Occipital lobe (tissue), 2 donors: Measurements from ENCODE around the gene NUP205. TPM values are rescaled to one million over a fixed set of nuclear protein-coding genes. Genes with fewer than 3 reads are reported as not detected.

Source experiments
- DNase-seq: peaks from one replicate; lab custom pipeline; 2025; lab: John Stamatoyannopoulos, UW
- total RNA-seq: library from RNA; depleted of rRNA; stranded (reverse); fragments of >200 nt; gene quantifications from one replicate; pipeline ENCODE4 v1.2.3, GENCODE V29; 2014

NUP205 gene
- total RNA-seq, 1 donor from 2014 or later = 58.0 TPM

DNA sequence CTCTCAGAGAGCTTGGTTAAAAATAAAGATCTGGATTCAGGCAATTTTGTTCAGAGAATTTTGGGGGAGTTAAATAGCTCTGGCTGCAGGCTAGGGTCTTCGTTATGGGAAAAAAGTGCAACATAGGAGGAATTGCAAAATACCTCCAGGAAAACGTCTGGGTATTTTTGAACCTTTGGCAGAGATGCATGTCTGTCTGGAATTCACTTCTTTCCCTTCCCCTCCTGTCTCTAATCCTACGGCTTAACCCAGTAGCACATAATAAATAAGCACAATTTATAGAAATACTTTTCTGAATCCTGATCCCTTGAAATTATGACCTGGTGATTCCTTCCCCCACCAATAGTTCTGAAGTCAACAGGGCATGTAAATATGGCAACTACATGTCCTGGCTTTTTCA lies 19.3 kb upstream of the NUP205 start:
- DNase-seq = no peak

DNA sequence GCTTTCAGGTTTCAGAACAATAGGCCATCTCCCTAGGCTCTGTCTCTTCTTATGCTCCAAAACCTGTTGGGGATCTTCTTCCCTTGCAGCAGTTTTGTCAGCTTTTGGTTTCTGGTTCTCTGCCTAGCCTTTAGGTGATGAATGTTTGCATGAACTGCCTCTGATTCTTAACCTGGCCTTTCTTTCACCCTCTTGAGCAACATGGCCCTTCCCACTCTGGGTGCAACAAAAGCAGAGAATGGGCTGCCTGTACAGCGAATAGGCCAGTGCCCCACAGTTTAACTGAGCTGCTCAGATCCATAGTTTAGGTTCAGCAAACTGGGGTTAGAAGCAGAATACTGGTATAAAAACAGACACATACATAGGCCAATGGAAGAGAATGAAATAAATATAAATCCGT lies 18.1 kb upstream of the NUP205 start:
- no peak for DNase-seq

DNA sequence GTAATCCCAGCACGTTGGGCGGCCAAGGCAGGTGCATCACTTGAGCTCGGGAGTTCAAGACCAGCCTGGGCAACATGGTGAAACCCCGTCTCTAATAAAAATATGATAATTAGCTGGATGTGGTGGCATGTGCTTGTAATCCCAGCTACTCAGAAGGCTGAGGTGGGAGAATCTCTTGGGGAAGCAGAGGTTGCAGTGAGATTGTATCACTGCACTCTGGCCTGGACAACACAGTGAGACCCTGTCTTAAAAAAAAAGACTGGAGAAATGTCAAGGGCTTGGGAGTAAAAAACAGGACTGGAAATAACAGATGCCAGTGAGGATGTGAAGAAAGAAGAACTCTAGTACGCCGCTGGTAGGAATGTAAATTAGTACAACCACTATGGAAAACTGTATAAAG lies 16.7 kb upstream of the NUP205 start:
- DNase-seq = no peak

DNA sequence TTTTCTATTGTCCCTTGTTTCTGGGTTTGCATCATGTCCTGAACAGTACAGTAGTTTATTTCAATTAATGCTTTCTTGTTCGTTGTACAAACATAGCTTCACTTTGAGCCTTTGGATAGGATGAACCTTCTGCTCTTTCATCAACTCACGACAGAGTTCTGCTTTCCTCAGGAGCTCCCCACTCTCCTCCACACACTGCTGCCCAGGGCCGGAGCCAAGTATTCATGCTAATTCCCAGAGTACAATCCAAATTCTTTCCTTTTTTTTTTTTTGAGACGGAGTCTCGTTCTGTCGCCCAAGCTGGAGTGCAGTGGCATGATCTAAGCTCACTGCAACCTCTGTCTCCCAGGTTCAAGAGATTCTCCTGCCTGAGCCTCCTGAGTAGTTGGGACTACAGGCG lies 7.5 kb upstream of the NUP205 start:
- DNase-seq = no peak

DNA sequence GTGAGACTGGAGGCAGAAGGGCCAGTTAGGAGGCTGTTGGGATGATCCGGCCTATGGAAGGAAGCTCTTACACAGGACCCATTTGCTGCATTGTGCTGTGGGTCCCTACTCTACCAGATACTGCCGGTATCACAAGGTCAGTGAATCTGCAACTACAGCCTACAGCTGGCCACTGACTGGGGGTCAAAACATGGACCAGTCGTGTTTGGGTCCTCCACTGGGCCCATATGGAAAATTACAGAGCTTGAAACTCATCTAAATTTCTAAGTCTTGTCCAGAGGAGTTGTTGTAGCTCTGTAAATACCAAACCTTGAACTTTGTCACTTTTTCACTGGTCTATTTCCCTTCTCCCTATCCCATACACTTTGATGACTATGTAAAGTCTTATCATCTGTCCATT lies 5.6 kb upstream of the NUP205 start:
- DNase-seq = no peak

DNA sequence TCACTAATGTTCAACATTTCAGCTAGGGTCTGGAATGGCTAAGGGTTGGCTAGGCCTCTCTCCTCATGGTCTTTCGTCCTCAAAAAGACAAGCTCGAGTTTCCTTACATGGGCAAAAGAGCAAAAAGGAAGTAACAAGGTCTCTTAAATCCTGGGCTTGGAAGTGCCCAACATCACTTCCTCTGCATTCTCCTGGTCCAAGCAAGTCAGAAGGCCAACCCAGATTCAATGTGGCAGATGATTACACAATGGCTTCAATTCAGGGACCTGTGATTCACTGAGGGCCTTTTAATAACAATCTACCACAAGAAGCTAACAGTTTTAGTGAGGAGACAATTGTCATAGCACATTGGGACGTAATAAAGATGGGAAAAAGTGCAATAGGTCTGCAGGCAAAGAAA lies 4.4 kb upstream of the NUP205 start:
- no peak for DNase-seq

DNA sequence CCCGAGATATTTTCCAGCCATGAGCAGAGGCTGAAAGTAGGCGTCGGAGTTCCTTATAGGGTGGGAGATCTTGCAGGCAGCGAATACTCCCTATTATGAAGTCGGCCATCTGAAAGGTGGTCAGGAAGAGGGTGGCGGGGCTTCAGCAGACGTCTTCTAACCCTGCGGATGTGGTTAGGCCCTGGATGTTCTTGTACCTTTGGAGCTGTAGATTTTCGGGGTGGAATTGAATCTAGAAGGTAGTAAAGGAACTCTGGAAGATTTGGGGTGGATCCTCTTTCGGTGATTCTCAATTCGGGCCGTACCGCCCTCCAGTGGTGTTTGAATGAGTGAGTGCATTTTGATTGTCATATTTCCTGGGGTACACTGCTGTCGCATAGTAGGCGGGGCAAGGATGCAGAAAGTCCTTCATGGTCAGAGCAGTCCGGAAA lies 635 bp downstream of the NUP205 start:
- peak; percentile 36 for DNase-seq

DNA sequence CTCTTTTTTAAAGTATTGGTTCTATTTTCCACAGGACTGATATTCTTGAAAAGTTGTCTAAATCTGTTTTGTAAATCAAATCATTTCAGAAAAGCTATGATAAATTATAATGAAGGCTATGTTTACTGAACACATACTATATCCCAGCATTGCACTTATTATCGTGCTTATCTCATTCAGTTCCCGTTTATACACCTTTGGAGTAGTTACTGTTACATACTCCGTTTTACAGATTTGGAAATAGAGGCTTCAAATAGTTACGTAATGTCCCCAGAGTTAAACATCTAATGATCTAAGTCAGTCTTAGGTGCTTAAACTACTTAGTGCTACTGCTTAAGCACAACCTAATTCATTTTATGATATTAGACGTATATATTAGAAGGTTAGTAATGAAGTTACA lies 1.2 kb downstream of the NUP205 start:
- DNase-seq = no peak

DNA sequence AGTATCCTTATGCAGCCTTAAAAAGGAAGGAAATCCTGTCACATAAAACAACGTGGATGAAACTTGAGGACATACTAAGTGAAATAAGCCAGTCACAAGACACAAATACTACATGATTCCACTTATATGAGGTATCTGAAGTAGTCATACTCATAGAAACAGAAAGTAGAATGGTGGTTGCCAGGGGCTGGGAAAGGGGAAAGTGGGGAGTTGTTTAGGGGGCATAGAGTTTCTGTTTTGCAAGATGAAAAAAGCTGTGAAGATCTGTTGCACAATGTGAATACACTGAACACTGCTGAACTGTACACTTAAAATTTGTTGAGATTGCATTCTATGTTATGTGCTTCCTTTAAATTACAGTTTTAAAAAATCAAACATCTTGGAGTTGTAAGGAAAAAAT lies 2.9 kb downstream of the NUP205 start:
- DNase-seq = no peak

DNA sequence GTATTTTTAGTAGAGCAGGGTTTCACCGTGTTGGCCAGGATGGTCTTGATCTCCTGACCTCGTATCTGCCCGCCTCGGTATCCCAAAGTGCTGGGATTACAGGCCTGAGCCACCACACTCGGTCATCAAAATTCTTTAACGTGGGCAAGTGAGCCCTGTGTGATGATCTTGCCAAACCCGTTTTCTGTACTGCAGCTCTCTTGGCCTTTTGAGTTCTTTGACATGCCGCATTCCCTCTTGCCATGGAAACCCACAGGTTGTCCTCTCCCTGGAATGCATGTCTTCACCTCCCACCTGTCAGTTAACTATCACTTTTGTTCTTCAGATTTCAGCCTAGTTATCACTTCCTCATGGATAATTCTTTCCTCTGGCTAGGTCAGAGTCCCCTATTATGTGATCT lies 5.0 kb downstream of the NUP205 start:
- no peak for DNase-seq

DNA sequence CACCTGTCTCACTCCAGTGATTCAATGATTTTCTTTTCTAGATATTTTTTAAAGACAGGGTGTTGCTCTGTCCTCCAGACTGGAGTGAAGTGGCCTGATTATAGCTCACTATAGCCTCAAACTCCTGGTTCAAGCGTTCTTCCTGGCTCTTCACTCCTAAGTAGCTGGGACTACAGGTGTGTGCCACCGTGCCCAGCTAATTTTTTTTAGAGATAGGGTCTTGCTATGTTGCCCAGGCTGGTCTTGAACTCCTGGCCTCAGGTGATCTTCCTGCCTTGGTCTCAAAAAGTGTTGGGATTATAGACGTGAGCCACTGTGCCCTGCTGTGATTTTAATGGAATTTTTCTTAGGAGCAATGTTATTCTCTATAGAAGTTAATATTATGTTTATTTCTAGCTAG lies 14.1 kb downstream of the NUP205 start:
- DNase-seq = no peak

DNA sequence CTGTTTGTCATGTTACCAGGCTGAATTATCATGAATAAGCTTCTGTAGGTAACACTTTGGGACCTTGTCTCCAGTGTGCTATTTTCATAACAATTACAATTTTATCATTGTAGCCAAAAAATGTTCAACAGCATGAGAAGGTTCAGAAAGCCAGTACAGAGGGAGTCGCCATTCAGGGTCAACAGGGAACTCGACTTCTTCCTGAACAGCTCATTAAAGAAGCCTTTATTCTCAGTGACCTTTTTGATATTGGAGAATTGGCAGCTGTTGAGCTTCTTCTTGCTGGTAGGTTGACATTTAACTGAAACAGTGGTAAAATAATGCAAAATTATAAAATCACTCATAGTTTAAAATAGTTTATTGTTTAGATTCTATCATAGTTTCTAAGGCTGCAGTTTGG lies 15.8 kb downstream of the NUP205 start:
- no peak for DNase-seq

DNA sequence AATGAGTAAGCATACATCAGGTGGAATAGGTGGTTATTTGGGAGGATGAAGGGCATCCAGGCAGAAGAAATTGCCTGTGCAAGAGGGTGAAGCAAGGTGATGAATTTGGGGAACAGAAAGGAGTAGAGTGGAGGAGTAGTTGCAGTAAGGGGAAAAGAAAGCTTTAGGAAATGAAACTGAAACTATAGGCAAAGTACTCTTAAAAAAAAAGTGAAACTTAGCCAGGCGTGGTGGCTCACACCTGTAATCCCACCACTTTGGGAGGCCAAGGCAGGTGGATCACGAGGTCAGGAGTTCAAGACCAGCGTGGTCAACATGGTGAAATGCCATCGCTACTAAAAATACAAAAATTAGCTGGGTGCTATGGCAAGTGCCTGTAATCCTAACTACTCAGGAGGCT lies 17.6 kb downstream of the NUP205 start:
- DNase-seq = no peak

DNA sequence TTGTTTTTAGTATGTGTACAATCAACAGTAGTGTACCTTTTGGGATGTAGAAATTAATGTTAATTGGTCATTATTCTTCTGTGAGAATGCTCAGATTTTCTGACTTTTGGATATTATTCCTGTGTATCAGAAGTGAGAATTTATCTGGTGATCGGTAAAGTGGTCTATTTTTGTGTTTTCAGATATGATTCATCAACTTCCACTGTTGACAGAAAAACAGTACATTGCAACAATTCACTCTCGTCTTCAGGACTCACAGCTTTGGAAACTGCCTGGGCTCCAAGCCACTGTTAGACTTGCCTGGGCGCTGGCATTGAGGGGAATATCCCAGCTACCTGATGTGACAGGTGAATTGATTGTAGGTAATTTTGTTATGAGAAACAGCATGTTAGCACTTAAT lies 20.9 kb downstream of the NUP205 start:
- no peak for DNase-seq

DNA sequence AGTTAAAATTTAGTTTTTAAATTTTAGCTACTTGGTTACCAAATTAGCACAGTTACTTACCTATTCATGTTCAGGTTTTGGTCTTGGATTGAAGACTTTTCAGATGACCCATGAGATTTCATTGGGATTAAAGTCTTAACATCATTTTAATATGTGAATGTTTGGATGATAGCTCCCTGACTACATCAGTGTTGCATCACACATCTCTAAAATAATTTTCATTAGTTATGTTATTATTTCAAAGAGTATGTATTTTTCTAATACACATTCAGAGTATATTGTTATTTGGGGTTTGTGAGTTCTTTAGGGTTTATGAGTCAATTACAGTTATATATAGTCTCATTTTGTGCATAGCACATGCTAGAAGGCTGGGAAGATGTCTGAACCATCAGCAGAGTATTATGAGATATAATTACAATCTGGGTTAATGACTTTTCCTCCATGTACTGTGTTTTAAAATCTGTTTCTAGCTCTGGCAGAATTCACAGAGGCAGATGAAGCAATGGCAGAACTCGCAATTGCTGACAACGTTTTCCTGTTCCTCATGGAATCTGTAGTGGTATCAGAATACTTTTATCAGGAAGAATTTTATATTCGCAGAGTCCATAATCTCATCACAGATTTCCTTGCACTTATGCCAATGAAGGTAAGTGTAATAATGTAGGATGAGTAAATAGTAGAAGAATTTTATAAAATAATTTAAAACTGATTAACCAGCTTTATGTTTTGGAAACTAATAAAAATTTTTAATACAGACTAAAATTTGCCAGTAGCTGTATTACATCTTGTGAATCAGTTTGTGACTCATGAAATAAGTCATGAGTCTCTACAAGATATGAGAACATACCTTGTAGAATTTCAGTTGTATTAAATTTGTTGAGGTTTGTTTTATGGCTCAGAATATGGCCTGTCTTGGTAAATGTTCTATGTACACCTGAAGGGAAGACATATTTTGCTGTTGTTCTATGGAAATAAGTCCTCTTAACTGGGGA lies 26.9 kb downstream of the NUP205 start:
- DNase-seq = no peak

DNA sequence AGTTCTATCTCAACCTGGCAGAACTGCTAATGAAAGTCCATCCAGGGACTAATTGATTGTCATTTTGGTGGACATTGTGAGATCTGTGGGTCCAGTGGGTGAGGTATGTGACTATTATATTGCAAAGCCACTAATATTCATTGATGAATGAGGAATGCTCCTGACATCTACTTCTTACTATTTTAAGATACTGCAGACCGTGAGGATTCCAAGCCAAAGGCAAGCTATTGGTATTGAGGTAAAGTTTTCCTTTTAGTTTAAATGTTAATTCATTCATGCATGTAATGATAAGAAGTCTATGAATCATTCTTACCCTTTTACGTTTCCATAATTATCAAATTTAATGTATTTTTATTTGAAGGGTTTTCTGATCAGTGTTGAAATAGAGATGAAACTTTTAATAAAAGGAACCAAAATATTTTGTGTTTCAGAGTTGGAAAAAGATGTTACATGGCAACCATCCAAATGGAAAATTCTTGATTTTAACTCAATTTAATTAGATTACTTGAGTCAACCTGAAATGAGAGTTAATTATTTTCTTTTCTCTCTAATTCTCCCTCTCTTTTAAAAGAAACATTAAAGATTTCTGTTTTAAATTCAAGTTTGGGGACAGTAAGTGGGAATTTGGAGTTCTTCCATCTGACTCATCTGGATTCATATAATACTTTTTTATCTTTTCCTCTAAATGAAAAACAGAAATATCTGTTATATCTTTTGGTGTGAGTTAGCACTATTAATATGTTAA lies 39.6 kb downstream of the NUP205 start:
- DNase-seq = no peak

DNA sequence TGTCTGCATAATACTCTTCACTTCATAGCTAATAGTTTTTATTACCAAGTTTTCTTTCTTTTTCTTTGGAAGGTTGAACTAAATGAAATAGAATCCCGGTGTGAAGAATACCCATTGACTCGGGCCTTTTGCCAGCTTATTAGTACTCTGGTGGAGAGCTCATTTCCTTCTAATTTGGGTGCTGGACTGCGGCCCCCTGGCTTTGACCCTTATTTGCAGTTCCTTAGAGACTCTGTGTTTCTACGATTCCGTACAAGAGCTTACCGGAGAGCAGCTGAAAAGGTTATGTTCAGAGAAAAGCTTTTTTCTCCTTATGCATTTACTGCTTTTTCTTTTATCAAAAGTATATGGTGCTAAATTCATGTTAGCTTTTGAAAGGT lies 40.2 kb downstream of the NUP205 start:
- no peak for DNase-seq

DNA sequence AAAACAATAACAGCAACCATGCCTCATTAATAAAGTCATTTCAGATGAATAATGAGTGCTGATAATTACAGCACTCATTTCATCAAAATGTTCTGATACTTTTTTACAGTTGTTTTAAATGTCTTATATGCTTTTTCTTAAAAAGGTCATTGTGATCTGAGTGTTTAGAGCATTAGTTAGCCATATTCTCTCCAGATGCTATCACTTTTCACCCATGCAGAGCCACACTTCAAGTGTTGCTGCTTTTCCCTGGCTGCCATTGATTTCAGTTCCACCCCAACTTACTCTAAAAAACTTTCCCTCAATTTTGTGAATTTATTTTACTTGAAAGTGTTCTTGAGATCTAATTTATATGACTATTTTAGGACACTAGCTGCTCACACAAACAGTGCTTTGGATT lies 41.8 kb downstream of the NUP205 start:
- DNase-seq = no peak

DNA sequence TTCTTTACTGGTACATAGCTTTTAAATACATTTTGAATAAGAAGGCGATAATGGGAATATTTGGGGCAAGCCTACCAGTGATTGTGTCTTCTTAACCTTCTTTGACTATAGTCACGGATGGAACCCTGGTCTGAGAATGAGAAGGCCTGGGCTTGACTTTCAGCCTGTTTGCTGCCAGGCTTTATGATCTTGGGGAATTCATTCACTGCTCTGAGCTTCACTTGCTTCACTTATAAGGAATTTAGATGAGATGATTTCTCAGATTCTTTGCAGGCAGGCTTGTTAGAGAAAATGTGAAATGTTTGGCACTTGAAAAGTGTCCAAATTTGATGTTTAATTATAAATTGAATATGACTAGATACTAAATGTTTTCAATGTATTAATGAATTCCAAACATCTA lies 42.5 kb downstream of the NUP205 start:
- no peak for DNase-seq

DNA sequence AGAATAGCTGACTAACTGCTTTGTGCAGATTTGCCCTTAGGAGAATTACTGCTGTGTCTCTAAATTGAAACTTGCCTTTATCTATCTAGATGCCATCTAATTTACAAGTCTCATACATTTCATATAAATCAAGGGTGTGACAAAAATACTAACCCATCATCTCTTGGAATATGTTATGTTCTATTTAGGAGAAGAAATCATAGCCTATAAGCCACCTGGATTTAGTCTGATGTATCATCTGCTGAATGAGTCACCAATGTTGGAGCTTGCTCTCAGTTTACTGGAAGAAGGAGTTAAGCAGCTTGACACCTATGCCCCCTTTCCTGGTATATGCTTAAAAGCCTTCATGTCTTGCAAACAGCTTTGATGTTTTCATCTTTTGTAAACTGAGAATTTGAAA lies 43.5 kb downstream of the NUP205 start:
- DNase-seq = no peak

DNA sequence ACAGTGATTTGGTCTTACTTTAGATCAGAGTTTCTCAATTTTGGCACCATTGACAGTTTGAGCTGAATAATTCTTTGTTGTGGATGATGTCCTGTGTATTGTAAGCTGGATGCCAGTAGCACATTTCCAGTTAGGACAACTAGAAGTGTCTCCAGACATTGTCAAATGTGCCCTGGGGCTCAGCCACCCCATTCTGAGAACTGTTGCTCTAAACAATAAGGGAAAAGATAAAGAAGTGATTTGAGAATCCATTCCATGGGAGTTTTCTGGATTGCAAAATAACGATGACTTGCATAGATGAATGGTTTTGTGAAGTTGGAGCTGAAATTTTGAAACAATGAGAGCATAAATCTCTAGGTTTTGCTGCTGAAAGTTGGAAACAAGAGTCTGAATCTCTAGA lies 44.6 kb downstream of the NUP205 start:
- no peak for DNase-seq

DNA sequence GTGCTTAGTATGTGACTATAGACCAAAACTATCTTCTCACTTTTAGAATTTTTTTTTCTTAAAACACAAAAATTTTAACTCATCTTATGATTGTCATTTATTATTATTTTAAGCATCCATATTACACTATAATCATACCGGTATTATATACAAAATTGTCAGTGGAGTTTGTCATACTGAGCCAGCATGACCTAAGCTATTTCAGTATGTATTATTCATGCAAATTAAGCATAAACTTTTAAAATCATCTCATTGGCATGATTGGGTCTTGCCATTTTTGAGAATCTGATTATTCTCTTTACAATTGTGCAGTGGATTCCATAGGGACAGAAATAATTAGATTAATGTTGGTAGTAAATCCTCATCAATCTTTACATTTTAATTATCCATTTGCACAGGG lies 58.4 kb downstream of the NUP205 start:
- DNase-seq = no peak

DNA sequence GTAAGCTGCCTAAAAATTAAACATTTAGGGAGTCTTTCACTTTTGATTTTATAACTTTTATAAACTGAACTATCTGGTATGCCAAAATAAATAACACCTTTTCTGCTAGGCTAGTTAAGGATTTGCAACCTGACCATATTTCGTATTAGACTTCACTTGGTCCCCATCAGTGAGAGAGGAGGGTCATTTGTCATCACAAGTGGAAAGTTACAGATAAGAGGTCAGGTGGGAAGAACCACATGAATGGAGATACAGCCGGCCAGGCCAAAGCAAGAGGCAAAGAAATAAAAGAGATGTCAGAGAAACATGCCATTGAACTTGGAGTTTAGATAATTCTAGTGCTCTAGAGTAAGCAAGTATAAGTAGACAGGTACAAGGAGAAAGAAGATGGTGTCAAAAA lies 60.1 kb downstream of the NUP205 start:
- no peak for DNase-seq
